ENCODE data around the gene ACSF2. TPM values are rescaled to one million over a fixed set of nuclear protein-coding genes. Genes with fewer than 3 reads are reported as not detected.
A peak's percentile ranks its signal among the peaks of the same experiment; 100 is the strongest.

Gene ACSF2
- total and polyA plus RNA-seq, 2 of the 13 experiments (the other 11 are each of a cell fraction or from before 2014, with no cell fraction given): 87.3 to 109 TPM

DNA sequence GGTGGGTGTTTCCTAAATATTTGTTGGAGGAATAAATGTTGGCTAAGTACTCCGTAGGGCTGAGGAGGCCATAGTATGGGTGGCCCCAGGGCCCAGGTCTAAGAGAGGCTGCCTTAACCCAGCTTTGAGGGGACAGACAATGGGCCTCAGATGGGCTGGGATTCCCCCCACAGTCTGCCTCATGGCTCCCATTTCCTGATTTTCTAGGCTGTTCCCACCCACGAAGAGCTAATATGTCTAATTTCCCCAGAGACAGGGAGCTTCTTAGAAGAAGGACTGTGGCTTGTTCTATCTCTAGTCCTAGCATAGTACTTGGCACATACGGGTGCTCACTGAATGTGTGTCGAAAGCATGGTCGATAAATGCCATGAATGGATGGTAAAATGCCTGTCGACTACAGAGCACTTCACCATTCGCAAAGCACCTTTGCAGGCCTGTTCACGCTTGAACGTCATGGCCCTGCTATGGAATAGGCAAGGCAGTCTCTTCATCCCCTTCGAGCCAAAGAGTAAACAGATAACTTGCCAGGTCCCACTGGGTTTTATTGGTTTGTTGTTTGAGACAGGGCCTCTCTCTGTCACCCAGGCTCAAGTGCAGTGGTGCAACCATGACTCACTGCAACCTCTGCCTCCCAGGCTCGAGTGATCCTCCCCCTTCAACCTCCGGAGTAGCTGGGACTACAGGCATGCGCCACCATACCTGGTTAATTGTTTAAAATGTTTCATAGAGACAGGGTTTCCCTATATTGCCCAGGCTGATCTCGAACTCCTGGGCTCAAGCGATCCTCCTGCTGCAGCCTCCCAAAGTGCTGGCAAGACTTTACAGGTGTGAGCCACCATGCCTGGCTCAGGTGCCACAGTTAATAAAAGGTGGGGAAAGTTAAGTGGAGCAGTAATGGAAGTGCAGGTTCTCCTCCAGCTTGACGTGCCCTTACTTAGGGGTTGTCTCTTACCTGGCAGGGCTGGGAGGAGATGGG is 33.0 kb downstream of the ACSF2 start (continued):
- TF ChIP-seq CREB1 (IDR thresholded peaks at IDR 0.05) (peak; percentile 49; the same call in 1 of the 2 replicates), CREB1 (CRISPR knock-in tag; IDR thresholded peaks at IDR 0.05) (peak; percentile 80), FOXK1 (CRISPR knock-in tag; IDR thresholded peaks at IDR 0.05; ENCODE audit: borderline replicate concordance, low read depth) (peak; percentile 66; the same call in 1 of the 2 replicates), RAD21 (CRISPR knock-in tag; IDR thresholded peaks at IDR 0.05) (no peak), ZEB1 (IDR thresholded peaks at IDR 0.05; ENCODE audit: insufficient replicate concordance, low read depth) (no peak), AGO1 (IDR thresholded peaks at IDR 0.05; ENCODE audit: low read depth, low read length, poor library complexity, severe bottlenecking) (no peak), ZNF652 (CRISPR knock-in tag; IDR thresholded peaks at IDR 0.05; ENCODE audit: borderline replicate concordance, low read depth) (no peak), ZNF276 (CRISPR knock-in tag; IDR thresholded peaks at IDR 0.05; ENCODE audit: low read depth) (no peak), ZNF644 (CRISPR knock-in tag; IDR thresholded peaks at IDR 0.05; ENCODE audit: low read depth) (peak; percentile 85), ZNF543 (CRISPR knock-in tag; IDR thresholded peaks at IDR 0.05) (no peak), ZMYM4 (CRISPR knock-in tag; IDR thresholded peaks at IDR 0.05) (no peak), PAWR (CRISPR knock-in tag; IDR thresholded peaks at IDR 0.05; ENCODE audit: borderline replicate concordance) (no peak)
- TF ChIP-seq, protein P1, sequence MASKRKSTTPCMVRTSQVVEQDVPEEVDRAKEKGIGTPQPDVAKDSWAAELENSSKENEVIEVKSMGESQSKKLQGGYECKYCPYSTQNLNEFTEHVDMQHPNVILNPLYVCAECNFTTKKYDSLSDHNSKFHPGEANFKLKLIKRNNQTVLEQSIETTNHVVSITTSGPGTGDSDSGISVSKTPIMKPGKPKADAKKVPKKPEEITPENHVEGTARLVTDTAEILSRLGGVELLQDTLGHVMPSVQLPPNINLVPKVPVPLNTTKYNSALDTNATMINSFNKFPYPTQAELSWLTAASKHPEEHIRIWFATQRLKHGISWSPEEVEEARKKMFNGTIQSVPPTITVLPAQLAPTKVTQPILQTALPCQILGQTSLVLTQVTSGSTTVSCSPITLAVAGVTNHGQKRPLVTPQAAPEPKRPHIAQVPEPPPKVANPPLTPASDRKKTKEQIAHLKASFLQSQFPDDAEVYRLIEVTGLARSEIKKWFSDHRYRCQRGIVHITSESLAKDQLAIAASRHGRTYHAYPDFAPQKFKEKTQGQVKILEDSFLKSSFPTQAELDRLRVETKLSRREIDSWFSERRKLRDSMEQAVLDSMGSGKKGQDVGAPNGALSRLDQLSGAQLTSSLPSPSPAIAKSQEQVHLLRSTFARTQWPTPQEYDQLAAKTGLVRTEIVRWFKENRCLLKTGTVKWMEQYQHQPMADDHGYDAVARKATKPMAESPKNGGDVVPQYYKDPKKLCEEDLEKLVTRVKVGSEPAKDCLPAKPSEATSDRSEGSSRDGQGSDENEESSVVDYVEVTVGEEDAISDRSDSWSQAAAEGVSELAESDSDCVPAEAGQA (IDR thresholded peaks at IDR 0.05; ENCODE audit: low read depth): 0 out of 2 replicates have a peak, but pooled peaks have one; percentile 23
- TF ChIP-seq, protein P1 (CRISPR knock-in tag; IDR thresholded peaks at IDR 0.05; ENCODE audit: borderline replicate concordance): no peak
- TF ChIP-seq, protein P2, sequence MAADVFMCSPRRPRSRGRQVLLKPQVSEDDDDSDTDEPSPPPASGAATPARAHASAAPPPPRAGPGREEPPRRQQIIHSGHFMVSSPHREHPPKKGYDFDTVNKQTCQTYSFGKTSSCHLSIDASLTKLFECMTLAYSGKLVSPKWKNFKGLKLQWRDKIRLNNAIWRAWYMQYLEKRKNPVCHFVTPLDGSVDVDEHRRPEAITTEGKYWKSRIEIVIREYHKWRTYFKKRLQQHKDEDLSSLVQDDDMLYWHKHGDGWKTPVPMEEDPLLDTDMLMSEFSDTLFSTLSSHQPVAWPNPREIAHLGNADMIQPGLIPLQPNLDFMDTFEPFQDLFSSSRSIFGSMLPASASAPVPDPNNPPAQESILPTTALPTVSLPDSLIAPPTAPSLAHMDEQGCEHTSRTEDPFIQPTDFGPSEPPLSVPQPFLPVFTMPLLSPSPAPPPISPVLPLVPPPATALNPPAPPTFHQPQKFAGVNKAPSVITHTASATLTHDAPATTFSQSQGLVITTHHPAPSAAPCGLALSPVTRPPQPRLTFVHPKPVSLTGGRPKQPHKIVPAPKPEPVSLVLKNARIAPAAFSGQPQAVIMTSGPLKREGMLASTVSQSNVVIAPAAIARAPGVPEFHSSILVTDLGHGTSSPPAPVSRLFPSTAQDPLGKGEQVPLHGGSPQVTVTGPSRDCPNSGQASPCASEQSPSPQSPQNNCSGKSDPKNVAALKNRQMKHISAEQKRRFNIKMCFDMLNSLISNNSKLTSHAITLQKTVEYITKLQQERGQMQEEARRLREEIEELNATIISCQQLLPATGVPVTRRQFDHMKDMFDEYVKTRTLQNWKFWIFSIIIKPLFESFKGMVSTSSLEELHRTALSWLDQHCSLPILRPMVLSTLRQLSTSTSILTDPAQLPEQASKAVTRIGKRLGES (CRISPR knock-in tag; IDR thresholded peaks at IDR 0.05; ENCODE audit: borderline replicate concordance): no peak
- TF ChIP-seq, protein P3, sequence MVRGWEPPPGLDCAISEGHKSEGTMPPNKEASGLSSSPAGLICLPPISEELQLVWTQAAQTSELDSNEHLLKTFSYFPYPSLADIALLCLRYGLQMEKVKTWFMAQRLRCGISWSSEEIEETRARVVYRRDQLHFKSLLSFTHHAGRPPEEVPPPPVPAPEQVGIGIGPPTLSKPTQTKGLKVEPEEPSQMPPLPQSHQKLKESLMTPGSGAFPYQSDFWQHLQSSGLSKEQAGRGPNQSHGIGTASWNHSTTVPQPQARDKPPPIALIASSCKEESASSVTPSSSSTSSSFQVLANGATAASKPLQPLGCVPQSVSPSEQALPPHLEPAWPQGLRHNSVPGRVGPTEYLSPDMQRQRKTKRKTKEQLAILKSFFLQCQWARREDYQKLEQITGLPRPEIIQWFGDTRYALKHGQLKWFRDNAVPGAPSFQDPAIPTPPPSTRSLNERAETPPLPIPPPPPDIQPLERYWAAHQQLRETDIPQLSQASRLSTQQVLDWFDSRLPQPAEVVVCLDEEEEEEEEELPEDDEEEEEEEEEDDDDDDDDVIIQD (CRISPR knock-in tag; IDR thresholded peaks at IDR 0.05; ENCODE audit: low read depth): peak; percentile 67; the same call in 1 of the 2 replicates

Measured in HepG2 (cell line).